Measurements from ENCODE around the gene HOXB9.
A peak's percentile ranks its signal among the peaks of the same experiment; 100 is the strongest.

HOXB9 gene

GRCh38 chr17:48578616-48579470 lies 47.3 kb downstream of the HOXB9 start:
- Histone ChIP-seq H3K27ac (ENCODE audit: low read length) (peak overlapping the region; percentile 22; the same call in 1 of the 2 replicates), H3K4me2 (ENCODE audit: low read depth, low read length) (peak overlapping the region; percentile 86), H3K4me3 (ENCODE audit: low read length) (peak overlapping the region; percentile 79)

GRCh38 chr17:48577946-48578615 lies 48.1 kb downstream of the HOXB9 start, which contains the start of gene HOXB4:
Gene HOXB4 (minus strand): TSS chr17:48578350. CDS start chr17:48578319, 31 bp downstream.
- H3K27ac ChIP-seq (ENCODE audit: low read length), result peak within 1 kb of the TSS; percentile 22; the same call in 1 of the 2 replicates
- H3K4me1 ChIP-seq (ENCODE audit: low read length), result peaks cover 8% of the 10 kb centered on the region
- H3K9me2 ChIP-seq (replicated peaks; ENCODE audit: insufficient read depth, low read length), result no peaks in the 10 kb centered on the region
- no peaks in the 10 kb centered on the region for H3K9me3 ChIP-seq (replicated peaks; ENCODE audit: insufficient read depth, low read length)
- TF ChIP-seq EZH2phosphoT487 (IDR thresholded peaks at IDR 0.05; ENCODE audit: low read length) (no peak), CTCF (IDR thresholded peaks at IDR 0.05; ENCODE audit: low read length) (no peak), EZH2 (optimal IDR thresholded peaks at IDR 0.05; ENCODE audit: low read depth, low read length) (no peak)
- peak within 1 kb of the TSS; percentile 78 for H2AFZ ChIP-seq (ENCODE audit: low read length)
- no peaks in the 10 kb centered on the region for H3K36me3 ChIP-seq (replicated peaks; ENCODE audit: insufficient read depth, low read length)
- no peaks in the 10 kb centered on the region for H4K20me1 ChIP-seq (ENCODE audit: insufficient read depth, low read length)
- H3K9ac ChIP-seq (ENCODE audit: low read length), result peak within 1 kb of the TSS; percentile 81
- H3K4me2 ChIP-seq (ENCODE audit: low read depth, low read length), result peak within 1 kb of the TSS; percentile 86
- peaks cover 12% of the 10 kb centered on the region for H3K79me2 ChIP-seq (ENCODE audit: low read length)
- DNase-seq, result peak; percentile 80
- no peaks in the 10 kb centered on the region for H3F3A ChIP-seq (ENCODE audit: insufficient read depth, low read length)
- peak within 1 kb of the TSS; percentile 79 for H3K4me3 ChIP-seq (ENCODE audit: low read length)
- no peaks in the 10 kb centered on the region for H3K27me3 ChIP-seq (replicated peaks; ENCODE audit: insufficient read depth, low read length)

More at GRCh38 chr17:48578616-48579470, 47.3 kb downstream of the HOXB9 start:
- Histone ChIP-seq H4K20me1 (ENCODE audit: insufficient read depth, low read length) (no peaks in the 10 kb centered on the region), H3K9me2 (replicated peaks; ENCODE audit: insufficient read depth, low read length) (no peaks in the 10 kb centered on the region), H3K9me3 (replicated peaks; ENCODE audit: insufficient read depth, low read length) (no peaks in the 10 kb centered on the region), H3K4me1 (ENCODE audit: low read length) (peaks cover 8% of the 10 kb centered on the region), H3K9ac (ENCODE audit: low read length) (peak overlapping the region; percentile 74), H3F3A (ENCODE audit: insufficient read depth, low read length) (no peaks in the 10 kb centered on the region), H3K27me3 (replicated peaks; ENCODE audit: insufficient read depth, low read length) (no peaks in the 10 kb centered on the region), H3K79me2 (ENCODE audit: low read length) (peaks cover 12% of the 10 kb centered on the region), H3K36me3 (replicated peaks; ENCODE audit: insufficient read depth, low read length) (no peaks in the 10 kb centered on the region), H2AFZ (ENCODE audit: low read length) (peak overlapping the region; percentile 75)
- TF ChIP-seq EZH2 (optimal IDR thresholded peaks at IDR 0.05; ENCODE audit: low read depth, low read length) (no peak), EZH2phosphoT487 (IDR thresholded peaks at IDR 0.05; ENCODE audit: low read length) (no peak), CTCF (IDR thresholded peaks at IDR 0.05; ENCODE audit: low read length) (no peak)
- no peak for DNase-seq

- Histone ChIP-seq H2AFZ (ENCODE audit: low read length) (peak overlapping the region; percentile 21), H3K79me2 (ENCODE audit: low read length) (peaks cover 12% of the 10 kb centered on the region), H3F3A (ENCODE audit: insufficient read depth, low read length) (no peaks in the 10 kb centered on the region), H3K9ac (ENCODE audit: low read length) (peak overlapping the region; percentile 81; the same call in 1 of the 2 replicates), H3K4me3 (ENCODE audit: low read length) (peak overlapping the region; percentile 79), H3K36me3 (replicated peaks; ENCODE audit: insufficient read depth, low read length) (no peaks in the 10 kb centered on the region), H3K27me3 (replicated peaks; ENCODE audit: insufficient read depth, low read length) (no peaks in the 10 kb centered on the region), H4K20me1 (ENCODE audit: insufficient read depth, low read length) (no peaks in the 10 kb centered on the region), H3K27ac (ENCODE audit: low read length) (no peak overlapping the region), H3K9me3 (replicated peaks; ENCODE audit: insufficient read depth, low read length) (no peaks in the 10 kb centered on the region), H3K4me2 (ENCODE audit: low read depth, low read length) (peak overlapping the region; percentile 46), H3K4me1 (ENCODE audit: low read length) (peaks cover 8% of the 10 kb centered on the region), H3K9me2 (replicated peaks; ENCODE audit: insufficient read depth, low read length) (no peaks in the 10 kb centered on the region)
- TF ChIP-seq CTCF (IDR thresholded peaks at IDR 0.05; ENCODE audit: low read length) (no peak), EZH2phosphoT487 (IDR thresholded peaks at IDR 0.05; ENCODE audit: low read length) (no peak)
- no peak for DNase-seq
Observed at GRCh38 chr17:48577330-48577945, 48.7 kb downstream of the HOXB9 start.

Data from MM.1S (cell line).